ENCODE data around the gene PARK7.
"Not testable (repeated sequence)": the region's sequence is repeated elsewhere in the genome, so short reads cannot be mapped to it uniquely, and the experiment has no call there.

GRCh38 chr1:7963841-7964240 is 2.3 kb downstream of the PARK7 start:
- TF ChIP-seq, protein P1, sequence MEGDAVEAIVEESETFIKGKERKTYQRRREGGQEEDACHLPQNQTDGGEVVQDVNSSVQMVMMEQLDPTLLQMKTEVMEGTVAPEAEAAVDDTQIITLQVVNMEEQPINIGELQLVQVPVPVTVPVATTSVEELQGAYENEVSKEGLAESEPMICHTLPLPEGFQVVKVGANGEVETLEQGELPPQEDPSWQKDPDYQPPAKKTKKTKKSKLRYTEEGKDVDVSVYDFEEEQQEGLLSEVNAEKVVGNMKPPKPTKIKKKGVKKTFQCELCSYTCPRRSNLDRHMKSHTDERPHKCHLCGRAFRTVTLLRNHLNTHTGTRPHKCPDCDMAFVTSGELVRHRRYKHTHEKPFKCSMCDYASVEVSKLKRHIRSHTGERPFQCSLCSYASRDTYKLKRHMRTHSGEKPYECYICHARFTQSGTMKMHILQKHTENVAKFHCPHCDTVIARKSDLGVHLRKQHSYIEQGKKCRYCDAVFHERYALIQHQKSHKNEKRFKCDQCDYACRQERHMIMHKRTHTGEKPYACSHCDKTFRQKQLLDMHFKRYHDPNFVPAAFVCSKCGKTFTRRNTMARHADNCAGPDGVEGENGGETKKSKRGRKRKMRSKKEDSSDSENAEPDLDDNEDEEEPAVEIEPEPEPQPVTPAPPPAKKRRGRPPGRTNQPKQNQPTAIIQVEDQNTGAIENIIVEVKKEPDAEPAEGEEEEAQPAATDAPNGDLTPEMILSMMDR (IDR thresholded peaks at IDR 0.05; ENCODE audit: low read depth, low read length, poor library complexity, severe bottlenecking) = not testable (repeated sequence)
- not testable (repeated sequence) for TF ChIP-seq EZH2phosphoT487 (IDR thresholded peaks at IDR 0.05; ENCODE audit: borderline replicate concordance, low read length)

Measured in DOHH2 (cell line).